ENCODE measurements around the gene STIP1. TPM values are rescaled to one million over a fixed set of nuclear protein-coding genes. Genes with fewer than 3 reads are reported as not detected.

Gene STIP1
- total RNA-seq, 1 donor from 2014 or later: 91.3 TPM

DNA sequence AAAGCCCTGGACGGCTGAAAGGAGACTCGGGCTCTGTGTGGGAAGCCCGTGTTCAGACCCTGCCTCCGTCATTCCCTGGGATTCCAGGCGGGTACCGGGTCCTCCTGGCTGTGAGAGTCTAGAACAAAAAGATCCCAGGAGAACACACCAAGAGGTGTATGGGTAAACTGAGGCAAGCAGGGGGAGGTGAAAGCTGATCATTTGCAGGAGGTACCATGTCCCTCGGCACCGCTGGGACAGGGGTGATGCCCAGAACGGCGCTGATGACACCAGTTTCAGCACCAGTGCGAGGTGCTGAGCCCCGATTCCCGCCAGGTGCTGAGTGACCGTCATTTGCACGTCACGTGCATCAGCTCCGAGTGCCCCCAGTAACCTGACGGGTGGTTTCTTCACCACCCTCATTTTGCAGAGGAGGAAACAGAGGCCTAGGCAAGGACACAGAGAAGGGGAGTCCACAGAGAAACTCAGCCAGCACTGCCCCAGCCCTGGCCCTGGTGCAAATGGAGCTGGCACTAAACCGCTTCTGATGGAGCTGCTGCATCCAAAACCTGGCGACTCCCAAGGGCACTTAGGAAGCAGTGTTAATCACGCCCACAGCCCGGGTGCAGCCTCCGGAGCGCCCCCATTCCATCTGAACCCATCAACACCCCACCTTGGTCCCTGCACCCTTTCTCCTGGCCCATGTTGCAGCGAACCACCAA, 36.9 kb upstream of the STIP1 start:
- Histone ChIP-seq H3K36me3 (no peaks in the 10 kb centered on the region), H3K27ac (peak overlapping the region; percentile 69), H3K4me1 (peaks cover 25% of the 10 kb centered on the region), H3K9me3 (no peaks in the 10 kb centered on the region), H3K4me3 (no peak overlapping the region), H3K27me3 (no peaks in the 10 kb centered on the region)
- TF ChIP-seq POLR2A (IDR thresholded peaks at IDR 0.05) (no peak), POLR2AphosphoS5 (IDR thresholded peaks at IDR 0.05; ENCODE audit: insufficient read depth in 1 of 2, low read depth in 1 of 2) (no peak)
- TF ChIP-seq, protein P1, sequence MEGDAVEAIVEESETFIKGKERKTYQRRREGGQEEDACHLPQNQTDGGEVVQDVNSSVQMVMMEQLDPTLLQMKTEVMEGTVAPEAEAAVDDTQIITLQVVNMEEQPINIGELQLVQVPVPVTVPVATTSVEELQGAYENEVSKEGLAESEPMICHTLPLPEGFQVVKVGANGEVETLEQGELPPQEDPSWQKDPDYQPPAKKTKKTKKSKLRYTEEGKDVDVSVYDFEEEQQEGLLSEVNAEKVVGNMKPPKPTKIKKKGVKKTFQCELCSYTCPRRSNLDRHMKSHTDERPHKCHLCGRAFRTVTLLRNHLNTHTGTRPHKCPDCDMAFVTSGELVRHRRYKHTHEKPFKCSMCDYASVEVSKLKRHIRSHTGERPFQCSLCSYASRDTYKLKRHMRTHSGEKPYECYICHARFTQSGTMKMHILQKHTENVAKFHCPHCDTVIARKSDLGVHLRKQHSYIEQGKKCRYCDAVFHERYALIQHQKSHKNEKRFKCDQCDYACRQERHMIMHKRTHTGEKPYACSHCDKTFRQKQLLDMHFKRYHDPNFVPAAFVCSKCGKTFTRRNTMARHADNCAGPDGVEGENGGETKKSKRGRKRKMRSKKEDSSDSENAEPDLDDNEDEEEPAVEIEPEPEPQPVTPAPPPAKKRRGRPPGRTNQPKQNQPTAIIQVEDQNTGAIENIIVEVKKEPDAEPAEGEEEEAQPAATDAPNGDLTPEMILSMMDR (IDR thresholded peaks at IDR 0.05): no peak
- intact Hi-C loops (cut with DNase I): loop anchor here (1.0 kb wide), 1 partner anchor 149 kb away; no protein-coding TSS in a partner anchor
- no peak for DNase-seq (ENCODE audit: extremely low spot score in 2 of 2)

DNA sequence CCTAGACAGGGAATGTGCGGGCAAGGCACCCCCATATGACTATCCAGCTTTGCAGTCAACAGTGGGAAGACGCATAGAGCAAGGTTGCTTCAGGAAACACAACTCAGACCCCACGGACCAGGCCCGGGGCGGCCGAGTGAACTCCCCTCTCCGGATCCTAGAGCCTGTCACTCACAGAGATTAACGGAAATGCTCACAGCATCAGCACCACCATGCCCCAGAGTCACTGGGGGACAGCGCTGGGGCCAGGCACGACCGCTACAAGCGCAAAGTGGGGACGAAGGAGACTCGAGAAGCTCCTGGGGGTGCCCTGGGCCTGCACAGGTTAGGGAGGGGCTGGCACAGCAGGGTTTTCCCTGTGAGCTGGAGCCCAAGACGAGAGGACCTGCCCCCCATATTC, 35.9 kb upstream of the STIP1 start:
- H3K9me3 ChIP-seq: no peaks in the 10 kb centered on the region
- no peaks in the 10 kb centered on the region for H3K36me3 ChIP-seq
- DNase-seq (ENCODE audit: extremely low spot score in 2 of 2): no peak
- no peak overlapping the region for H3K27ac ChIP-seq
- no peak overlapping the region for H3K4me3 ChIP-seq
- H3K4me1 ChIP-seq: peaks cover 25% of the 10 kb centered on the region
- no peak for TF ChIP-seq POLR2A (IDR thresholded peaks at IDR 0.05)
- TF ChIP-seq POLR2AphosphoS5 (IDR thresholded peaks at IDR 0.05; ENCODE audit: insufficient read depth in 1 of 2, low read depth in 1 of 2): no peak
- TF ChIP-seq, protein P1 (IDR thresholded peaks at IDR 0.05): no peak
- intact Hi-C loops (cut with DNase I): no loop called here
- no peaks in the 10 kb centered on the region for H3K27me3 ChIP-seq

- no peak overlapping the region for H3K27ac ChIP-seq
- H3K4me1 ChIP-seq: peaks cover 25% of the 10 kb centered on the region
- DNase-seq (ENCODE audit: extremely low spot score in 2 of 2): no peak
- H3K27me3 ChIP-seq: no peaks in the 10 kb centered on the region
- H3K4me3 ChIP-seq: no peak overlapping the region
- H3K9me3 ChIP-seq: no peaks in the 10 kb centered on the region
- intact Hi-C loops (cut with DNase I): no loop called here
- H3K36me3 ChIP-seq: no peaks in the 10 kb centered on the region
- TF ChIP-seq POLR2A (IDR thresholded peaks at IDR 0.05) (no peak), POLR2AphosphoS5 (IDR thresholded peaks at IDR 0.05; ENCODE audit: insufficient read depth in 1 of 2, low read depth in 1 of 2) (no peak)
- TF ChIP-seq, protein P1 (IDR thresholded peaks at IDR 0.05): no peak
Observed at GRCh38 chr11:64150481-64151239, 35.3 kb upstream of the STIP1 start.

DNA sequence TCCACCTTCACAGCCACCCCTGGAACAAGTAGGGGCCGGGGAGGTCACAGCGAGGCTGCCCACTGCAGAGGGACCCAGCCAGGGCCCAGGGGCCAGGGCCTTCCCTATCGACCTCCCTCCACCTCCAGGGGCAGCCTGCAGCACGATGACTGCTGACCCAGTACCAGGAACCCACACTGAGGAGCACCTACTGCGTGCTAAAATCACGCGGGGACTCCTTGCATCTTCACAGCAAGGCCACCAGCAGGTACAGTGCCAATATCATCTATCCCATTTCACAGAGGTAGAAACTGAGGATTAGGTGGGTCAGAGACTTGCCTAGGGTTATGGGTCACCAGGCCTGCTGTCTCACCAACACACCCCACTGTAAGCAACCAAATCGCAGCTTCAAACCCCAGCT, 34.6 kb upstream of the STIP1 start:
- no peak overlapping the region for H3K27ac ChIP-seq
- TF ChIP-seq, protein P1 (IDR thresholded peaks at IDR 0.05): no peak
- TF ChIP-seq POLR2A (IDR thresholded peaks at IDR 0.05): no peak
- TF ChIP-seq POLR2AphosphoS5 (IDR thresholded peaks at IDR 0.05; ENCODE audit: insufficient read depth in 1 of 2, low read depth in 1 of 2): no peak
- intact Hi-C loops (cut with DNase I): no loop called here
- H3K9me3 ChIP-seq: no peaks in the 10 kb centered on the region
- no peak for DNase-seq (ENCODE audit: extremely low spot score in 2 of 2)
- H3K4me3 ChIP-seq: no peak overlapping the region
- H3K27me3 ChIP-seq: no peaks in the 10 kb centered on the region
- H3K36me3 ChIP-seq: no peaks in the 10 kb centered on the region
- peaks cover 25% of the 10 kb centered on the region for H3K4me1 ChIP-seq
